Measurements from ENCODE around the gene RPH3AL. TPM values are rescaled to one million over a fixed set of nuclear protein-coding genes. Genes with fewer than 3 reads are reported as not detected.

The RPH3AL gene
- polyA plus RNA-seq, 1 donor from 2014 or later: 0.87 TPM

DNA sequence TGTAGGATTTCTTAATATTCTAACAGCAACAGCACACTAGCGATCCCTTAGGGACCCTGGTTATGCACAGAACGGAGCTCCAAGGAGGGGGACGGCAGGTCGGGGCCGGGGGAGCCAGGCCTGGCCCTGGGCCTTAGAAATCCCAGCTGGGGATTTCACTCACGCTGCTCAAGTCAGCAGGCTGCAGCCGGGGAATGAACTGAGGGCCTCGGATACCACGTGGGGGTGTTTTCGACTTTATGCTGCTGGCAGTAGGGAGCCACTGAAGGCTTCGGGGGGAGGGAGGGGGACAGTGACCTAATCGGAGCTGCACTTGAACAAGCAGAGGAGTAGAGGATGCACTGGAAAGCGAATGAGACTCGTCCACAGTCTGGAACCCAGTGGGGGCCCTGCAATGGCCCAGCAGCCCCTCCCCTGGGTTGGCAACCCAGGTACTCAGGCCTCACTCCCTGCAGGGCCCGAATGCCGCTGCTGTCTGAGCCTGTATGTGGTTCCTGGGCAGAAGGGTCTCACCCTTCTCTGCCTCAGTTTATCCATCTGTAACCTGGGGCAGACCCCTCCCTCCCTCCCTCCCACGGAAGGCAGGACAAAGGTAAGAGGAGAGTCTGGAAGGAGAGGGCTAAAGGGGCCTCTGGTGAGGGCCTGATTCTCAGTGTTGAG lies 53.7 kb downstream of the RPH3AL start:
- H3K79me2 ChIP-seq (replicated peaks; ENCODE audit: insufficient read depth, low read length): no peaks in the 10 kb centered on the region
- H3K9me2 ChIP-seq (ENCODE audit: insufficient read depth, low read length): no peaks in the 10 kb centered on the region
- no peak overlapping the region for H2AFZ ChIP-seq (ENCODE audit: low read depth, low read length)
- H3F3A ChIP-seq (ENCODE audit: insufficient read depth, low read length, poor library complexity, severe bottlenecking): no peaks in the 10 kb centered on the region
- no peaks in the 10 kb centered on the region for H4K20me1 ChIP-seq (ENCODE audit: insufficient read depth)
- H3K9me3 ChIP-seq (ENCODE audit: low read length): no peaks in the 10 kb centered on the region
- H3K27me3 ChIP-seq (ENCODE audit: insufficient read depth, low read depth, low read length): no peaks in the 10 kb centered on the region
- H3K4me3 ChIP-seq (ENCODE audit: low read length): no peak overlapping the region
- no peak overlapping the region for H3K9ac ChIP-seq (ENCODE audit: low read length)
- no peak overlapping the region for H3K27ac ChIP-seq (ENCODE audit: low read length)
- H3K36me3 ChIP-seq (ENCODE audit: insufficient read depth, low read length): no peaks in the 10 kb centered on the region
- TF ChIP-seq SMC3 (conservative IDR thresholded peaks at IDR 0.05; ENCODE audit: poor library complexity) (no peak), RAD21 (conservative IDR thresholded peaks at IDR 0.05) (no peak), MXI1 (conservative IDR thresholded peaks at IDR 0.05; ENCODE audit: poor library complexity, severe bottlenecking) (no peak), EP300 (conservative IDR thresholded peaks at IDR 0.05; ENCODE audit: poor library complexity, severe bottlenecking) (no peak), POLR2AphosphoS5 (IDR thresholded peaks at IDR 0.05) (no peak), CTCF (IDR thresholded peaks at IDR 0.05; ENCODE audit: poor library complexity, severe bottlenecking) (no peak), EZH2 (IDR thresholded peaks at IDR 0.05; ENCODE audit: borderline replicate concordance, insufficient read depth, low read length, poor library complexity, severe bottlenecking) (no peak), TAF1 (IDR thresholded peaks at IDR 0.05; ENCODE audit: low read depth) (no peak)
- TF ChIP-seq, protein P1, sequence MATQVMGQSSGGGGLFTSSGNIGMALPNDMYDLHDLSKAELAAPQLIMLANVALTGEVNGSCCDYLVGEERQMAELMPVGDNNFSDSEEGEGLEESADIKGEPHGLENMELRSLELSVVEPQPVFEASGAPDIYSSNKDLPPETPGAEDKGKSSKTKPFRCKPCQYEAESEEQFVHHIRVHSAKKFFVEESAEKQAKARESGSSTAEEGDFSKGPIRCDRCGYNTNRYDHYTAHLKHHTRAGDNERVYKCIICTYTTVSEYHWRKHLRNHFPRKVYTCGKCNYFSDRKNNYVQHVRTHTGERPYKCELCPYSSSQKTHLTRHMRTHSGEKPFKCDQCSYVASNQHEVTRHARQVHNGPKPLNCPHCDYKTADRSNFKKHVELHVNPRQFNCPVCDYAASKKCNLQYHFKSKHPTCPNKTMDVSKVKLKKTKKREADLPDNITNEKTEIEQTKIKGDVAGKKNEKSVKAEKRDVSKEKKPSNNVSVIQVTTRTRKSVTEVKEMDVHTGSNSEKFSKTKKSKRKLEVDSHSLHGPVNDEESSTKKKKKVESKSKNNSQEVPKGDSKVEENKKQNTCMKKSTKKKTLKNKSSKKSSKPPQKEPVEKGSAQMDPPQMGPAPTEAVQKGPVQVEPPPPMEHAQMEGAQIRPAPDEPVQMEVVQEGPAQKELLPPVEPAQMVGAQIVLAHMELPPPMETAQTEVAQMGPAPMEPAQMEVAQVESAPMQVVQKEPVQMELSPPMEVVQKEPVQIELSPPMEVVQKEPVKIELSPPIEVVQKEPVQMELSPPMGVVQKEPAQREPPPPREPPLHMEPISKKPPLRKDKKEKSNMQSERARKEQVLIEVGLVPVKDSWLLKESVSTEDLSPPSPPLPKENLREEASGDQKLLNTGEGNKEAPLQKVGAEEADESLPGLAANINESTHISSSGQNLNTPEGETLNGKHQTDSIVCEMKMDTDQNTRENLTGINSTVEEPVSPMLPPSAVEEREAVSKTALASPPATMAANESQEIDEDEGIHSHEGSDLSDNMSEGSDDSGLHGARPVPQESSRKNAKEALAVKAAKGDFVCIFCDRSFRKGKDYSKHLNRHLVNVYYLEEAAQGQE (IDR thresholded peaks at IDR 0.05; ENCODE audit: borderline replicate concordance): no peak
- no peak overlapping the region for H3K4me2 ChIP-seq (ENCODE audit: low read length)

GRCh38 chr17:297758-298157 lies 54.8 kb downstream of the RPH3AL start:
- no peak overlapping the region for H3K9ac ChIP-seq (ENCODE audit: low read length)
- H3K9me3 ChIP-seq (ENCODE audit: low read length): no peaks in the 10 kb centered on the region
- no peak overlapping the region for H2AFZ ChIP-seq (ENCODE audit: low read depth, low read length)
- no peak overlapping the region for H3K4me2 ChIP-seq (ENCODE audit: low read length)
- H3K9me2 ChIP-seq (ENCODE audit: insufficient read depth, low read length): no peaks in the 10 kb centered on the region
- no peak overlapping the region for H3K27ac ChIP-seq (ENCODE audit: low read length)
- H3F3A ChIP-seq (ENCODE audit: insufficient read depth, low read length, poor library complexity, severe bottlenecking): no peaks in the 10 kb centered on the region
- no peaks in the 10 kb centered on the region for H3K36me3 ChIP-seq (ENCODE audit: insufficient read depth, low read length)
- no peaks in the 10 kb centered on the region for H4K20me1 ChIP-seq (ENCODE audit: insufficient read depth)
- no peaks in the 10 kb centered on the region for H3K79me2 ChIP-seq (replicated peaks; ENCODE audit: insufficient read depth, low read length)
- H3K27me3 ChIP-seq (ENCODE audit: insufficient read depth, low read depth, low read length): no peaks in the 10 kb centered on the region
- H3K4me3 ChIP-seq (ENCODE audit: low read length): no peak overlapping the region
- TF ChIP-seq MXI1 (conservative IDR thresholded peaks at IDR 0.05; ENCODE audit: poor library complexity, severe bottlenecking) (no peak), POLR2AphosphoS5 (IDR thresholded peaks at IDR 0.05) (no peak), TAF1 (IDR thresholded peaks at IDR 0.05; ENCODE audit: low read depth) (no peak), CTCF (IDR thresholded peaks at IDR 0.05; ENCODE audit: poor library complexity, severe bottlenecking) (no peak), SMC3 (conservative IDR thresholded peaks at IDR 0.05; ENCODE audit: poor library complexity) (no peak), RAD21 (conservative IDR thresholded peaks at IDR 0.05) (no peak), EZH2 (IDR thresholded peaks at IDR 0.05; ENCODE audit: borderline replicate concordance, insufficient read depth, low read length, poor library complexity, severe bottlenecking) (no peak), EP300 (conservative IDR thresholded peaks at IDR 0.05; ENCODE audit: poor library complexity, severe bottlenecking) (no peak)
- TF ChIP-seq, protein P1 (IDR thresholded peaks at IDR 0.05; ENCODE audit: borderline replicate concordance): no peak

Measured in neural cell (in vitro differentiated cells).